ENCODE measurements around the gene RXFP4. TPM values are rescaled to one million over a fixed set of nuclear protein-coding genes. Genes with fewer than 3 reads are reported as not detected.
A peak's percentile ranks its signal among the peaks of the same experiment; 100 is the strongest.

RXFP4 gene
- total RNA-seq, 4 donors from 2014 or later = 0.80 to 11.6 (median 2.5) TPM

GRCh38 chr1:155904261-155904660 is 37.2 kb upstream of the RXFP4 start:
- Histone ChIP-seq H3K4me1 (no peaks in the 10 kb centered on the region), H3K4me3 (no peak overlapping the region), H3K9me3 (no peaks in the 10 kb centered on the region), H3K27me3 (no peaks in the 10 kb centered on the region), H3K36me3 (peaks cover 0 to 97% (median 38%) of the 10 kb centered on the region in 4 donors), H3K27ac (no peak overlapping the region)
- in situ Hi-C loops (cut with MboI; ENCODE audit: low pct_ligation_motif_present in 1 of 4, low pct_unique_long_range_greater_than_20kb in 1 of 4, low sequenced_read_pairs in 3 of 4) = no loop called here
- TF ChIP-seq POLR2AphosphoS5 (IDR thresholded peaks at IDR 0.05) = no peak
- TF ChIP-seq EP300 (IDR thresholded peaks at IDR 0.05; ENCODE audit: low read depth) = no peak
- TF ChIP-seq CTCF (IDR thresholded peaks at IDR 0.05) = no peak
- TF ChIP-seq POLR2A (IDR thresholded peaks at IDR 0.05) = no peak
- 92 to 93% methylated on average over 12 of the region's 12 CpGs for whole genome bisulfite sequencing, 2 donors (ENCODE audit: low coverage in 1 of 2)
- no peak for DNase-seq
- intact Hi-C loops (cut with DNase I; ENCODE audit: low total_unique reads) = no loop called here

- DNase-seq = no peak
- H3K36me3 ChIP-seq = peaks cover 0 to 70% (median 18%) of the 10 kb centered on the region in 4 donors
Measured at GRCh38 chr1:155909894-155910293, 31.5 kb upstream of the RXFP4 start.

GRCh38 chr1:155910621-155911121 is 30.8 kb upstream of the RXFP4 start:
- WGBS, 2 donors (ENCODE audit: low coverage in 1 of 2) = 2 to 3% methylated on average over 7 to 11 of the region's 11 CpGs
- intact Hi-C loops (cut with DNase I; ENCODE audit: low total_unique reads) = no loop called here
- peaks cover 0 to 70% (median 18%) of the 10 kb centered on the region in 4 donors for H3K36me3 ChIP-seq

More at GRCh38 chr1:155909894-155910293, 31.5 kb upstream of the RXFP4 start:
- intact Hi-C loops (cut with DNase I; ENCODE audit: low total_unique reads) (no loop called here), in situ Hi-C loops (cut with MboI; ENCODE audit: low pct_ligation_motif_present in 1 of 4, low pct_unique_long_range_greater_than_20kb in 1 of 4, low sequenced_read_pairs in 3 of 4) (no loop called here)
- peak overlapping the region; percentile 92 to 96 (median 96) for H3K27ac ChIP-seq
- H3K27me3 ChIP-seq = no peaks in the 10 kb centered on the region
- peak overlapping the region in 1 of 4 donors; percentile 92 for H3K4me3 ChIP-seq
- TF ChIP-seq EP300 (IDR thresholded peaks at IDR 0.05; ENCODE audit: low read depth) = no peak
- TF ChIP-seq POLR2AphosphoS5 (IDR thresholded peaks at IDR 0.05) = peak in 1 of 3 donors; percentile 21
- 68 to 75% methylated on average over 3 to 4 of the region's 4 CpGs for WGBS, 2 donors (ENCODE audit: low coverage in 1 of 2)
- peaks cover 0 to 20% (median 17%) of the 10 kb centered on the region in 4 donors for H3K4me1 ChIP-seq
- H3K9me3 ChIP-seq = no peaks in the 10 kb centered on the region

GRCh38 chr1:155911156-155912055 is 30.0 kb upstream of the RXFP4 start, which contains the start of gene RIT1:
RIT1 (minus strand) TSS chr1:155911349; CDS start chr1:155910761, 588 bp downstream.
- peak within 1 kb of the TSS; percentile 92 to 96 (median 96) for H3K27ac ChIP-seq
- no peaks in the 10 kb centered on the region for H3K9me3 ChIP-seq
- 7 to 27% methylated on average over 7 to 31 of the region's 34 CpGs for WGBS, 2 donors (ENCODE audit: low coverage in 1 of 2)
- H3K4me3 ChIP-seq = peak within 1 kb of the TSS; percentile 56 to 92 (median 68)
- intact Hi-C loops (cut with DNase I; ENCODE audit: low total_unique reads) (no loop called here), in situ Hi-C loops (cut with MboI; ENCODE audit: low pct_ligation_motif_present in 1 of 4, low pct_unique_long_range_greater_than_20kb in 1 of 4, low sequenced_read_pairs in 3 of 4) (no loop called here)
- no peaks in the 10 kb centered on the region for H3K27me3 ChIP-seq
- H3K4me1 ChIP-seq = peaks cover 0 to 20% (median 17%) of the 10 kb centered on the region in 4 donors
- peaks cover 0 to 71% (median 18%) of the 10 kb centered on the region in 4 donors for H3K36me3 ChIP-seq
- DNase-seq = peak; percentile 93
- TF ChIP-seq EP300 (IDR thresholded peaks at IDR 0.05; ENCODE audit: low read depth) = no peak
- TF ChIP-seq POLR2A (IDR thresholded peaks at IDR 0.05) = peak; percentile 67
- TF ChIP-seq POLR2AphosphoS5 (IDR thresholded peaks at IDR 0.05) = peak; percentile 80 to 92 (median 88)
- peak in 3 of 5 experiments; percentile 24 to 65 (median 49) for TF ChIP-seq CTCF (IDR thresholded peaks at IDR 0.05)

More at GRCh38 chr1:155910621-155911121, 30.8 kb upstream of the RXFP4 start:
- Histone ChIP-seq H3K27ac (peak overlapping the region; percentile 92 to 96 (median 96)), H3K27me3 (no peaks in the 10 kb centered on the region), H3K9me3 (no peaks in the 10 kb centered on the region), H3K4me3 (peak overlapping the region; percentile 56 to 92 (median 68)), H3K4me1 (peaks cover 0 to 20% (median 17%) of the 10 kb centered on the region in 4 donors)
- TF ChIP-seq CTCF (IDR thresholded peaks at IDR 0.05) (peak in 1 of 5 experiments; percentile 1), POLR2A (IDR thresholded peaks at IDR 0.05) (no peak), POLR2AphosphoS5 (IDR thresholded peaks at IDR 0.05) (no peak), EP300 (IDR thresholded peaks at IDR 0.05; ENCODE audit: low read depth) (no peak)
- in situ Hi-C loops (cut with MboI; ENCODE audit: low pct_ligation_motif_present in 1 of 4, low pct_unique_long_range_greater_than_20kb in 1 of 4, low sequenced_read_pairs in 3 of 4) = no loop called here
- no peak for DNase-seq

Data from transverse colon (tissue), 4 donors.